Stomach (tissue), 9 donors: ENCODE data around the gene COL5A3. TPM values are rescaled to one million over a fixed set of nuclear protein-coding genes. Genes with fewer than 3 reads are reported as not detected.

Experiments
- DNase-seq, 2 donors: peaks; one replicate each; pipeline versions ENCODE4 v3.0.0 to v3.0.0-alpha.2; 2013 to 2019
- H3K27ac ChIP-seq, 5 donors: fragments of 200-600 bp in 4 of 5; sonication (generic) in 4 of 5; one replicate each; pipeline ENCODE4 v1.5.1; 2013 to 2019; ENCODE audit warnings: mild to moderate bottlenecking in 1 of 5, moderate library complexity in 1 of 5
- H3K27me3 ChIP-seq, 3 donors: fragments of 200-600 bp; sonication (generic); one replicate each; pipeline ENCODE4 v1.5.1; 2017 to 2019; ENCODE audit warnings: mixed run types in 1 of 3
- H3K36me3 ChIP-seq, 4 donors: fragments of 200-600 bp; sonication (generic); 1 replicate in 3 of 4; 2 replicates in 1 of 4; pipeline ENCODE4 v1.5.1; 2016 to 2019
- H3K4me1 ChIP-seq, 4 donors: fragments of 200-600 bp; sonication (generic); one replicate each; pipeline ENCODE4 v1.5.1; 2016 to 2019
- H3K4me3 ChIP-seq, 4 donors: fragments of 200-600 bp; sonication (generic) in 3 of 4; one replicate each; pipeline ENCODE4 v1.5.1; 2016 to 2019; ENCODE audit warnings: mild to moderate bottlenecking in 1 of 4
- H3K9me3 ChIP-seq, 4 donors: fragments of 200-600 bp; sonication (generic); one replicate each; pipeline ENCODE4 v1.5.1; 2016 to 2019
- CTCF ChIP-seq, 7 experiments: fragments of 450-650 bp in 4 of 7; fragments of 200-600 bp in 3 of 7; sonication (generic) in 3 of 7; IDR thresholded peaks; one replicate each; pipeline ENCODE4 v1.5.1; 2016 to 2019; ENCODE audit warnings: antibody characterized with exemption in 7 of 7, control low read depth in 2 of 7, mild to moderate bottlenecking in 1 of 7
- EP300 ChIP-seq: sonication (generic); formaldehyde crosslinking; IDR thresholded peaks from one replicate; pipeline ENCODE4 v1.6.1; 2017; ENCODE audit warnings: antibody characterized with exemption
- POLR2A ChIP-seq, 4 donors: fragments of 450-650 bp; IDR thresholded peaks; one replicate each; pipeline ENCODE4 v1.6.1; 2016; ENCODE audit warnings: antibody characterized with exemption in 4 of 4, control low read depth in 2 of 4, mild to moderate bottlenecking in 1 of 4, moderate library complexity in 1 of 4
- POLR2AphosphoS5 ChIP-seq, 3 donors: sonication (generic); formaldehyde crosslinking; IDR thresholded peaks; one replicate each; pipeline ENCODE4 v1.6.1; 2016; ENCODE audit warnings: antibody characterized with exemption in 3 of 3
- WGBS, 5 donors: extraction: QIAGEN DNeasy Blood & Tissue Kit in 3 of 5; methylation state at CpG; one replicate each; pipeline versions ENCODE4 v1.1.5 to v1.1.7; 2013 to 2018; 5-methylcytosine and 5-hydroxymethylcytosine counted together
- intact Hi-C: fragments of 100-400 bp; cut with DNase I; formaldehyde crosslinking; loops from one replicate; pipeline ENCODE4 v1.15.1; 2023; ENCODE audit warnings: low total_unique reads
- polyA plus RNA-seq, 3 donors: library from polyadenylated mRNA; stranded (reverse); fragments of 200-250 nt; gene quantifications; one replicate each; pipeline ENCODE4 v1.2.3, GENCODE V29; 2013
- total RNA-seq, 5 donors: library from RNA; depleted of rRNA; stranded (reverse); fragments of >200 nt; gene quantifications; one replicate each; pipeline versions ENCODE4 v1.1.0 to v1.2.3, GENCODE V29; 2014 to 2016
- donor health status: healthy with polysubstance abuse.
- donor health status: Bipolar disorder and iron deficiency.
- donor health status: healthy.

The COL5A3 gene
- total and polyA plus RNA-seq, 8 donors, result 0.58 to 25.5 (median 5.5) TPM

- Histone ChIP-seq H3K27me3 (peaks cover 0 to 66% (median 9%) of the 10 kb centered on the region in 3 donors), H3K36me3 (peaks cover 0 to 15% (median 3%) of the 10 kb centered on the region in 4 donors), H3K4me3 (no peak overlapping the region), H3K9me3 (no peaks in the 10 kb centered on the region), H3K27ac (no peak overlapping the region), H3K4me1 (no peaks in the 10 kb centered on the region)
- DNase-seq, result no peak
- intact Hi-C loops, result no loop called here
- TF ChIP-seq POLR2A (IDR thresholded peaks at IDR 0.05) (no peak), POLR2AphosphoS5 (IDR thresholded peaks at IDR 0.05) (no peak), CTCF (IDR thresholded peaks at IDR 0.05) (no peak), EP300 (no peak)
- 76 to 92% (median 82%) methylated on average over 4 of the region's 4 CpGs for WGBS, 5 donors
Observed at GRCh38 chr19:9961103-9961502, 49.2 kb downstream of the COL5A3 start.

DNA sequence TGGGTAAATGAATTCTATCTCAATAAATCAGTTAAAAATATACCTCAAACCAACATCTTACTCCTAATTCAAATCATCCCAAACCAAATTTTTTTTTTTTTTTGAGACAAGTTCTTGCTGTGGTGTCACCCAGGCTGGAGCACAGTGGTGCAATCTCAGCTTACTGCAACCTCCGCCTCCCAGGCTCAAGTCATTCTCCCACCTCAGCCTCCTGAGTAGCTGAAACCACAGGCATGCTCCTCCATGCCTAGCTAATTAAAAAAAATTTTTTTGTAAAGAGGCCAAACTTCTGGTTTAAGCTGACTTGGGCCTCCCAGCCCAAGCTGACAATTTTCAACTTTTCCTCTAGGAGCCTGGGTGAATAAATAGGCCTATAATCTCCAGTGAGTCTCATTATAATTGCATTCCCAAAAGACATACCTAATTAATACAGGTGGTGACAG is 51.9 kb downstream of the COL5A3 start:
- H3K27ac ChIP-seq, result no peak overlapping the region
- intact Hi-C loops, result no loop called here
- TF ChIP-seq EP300 (no peak), POLR2A (IDR thresholded peaks at IDR 0.05) (no peak), POLR2AphosphoS5 (IDR thresholded peaks at IDR 0.05) (no peak), CTCF (IDR thresholded peaks at IDR 0.05) (no peak)

GRCh38 chr19:9956956-9957355 is 53.3 kb downstream of the COL5A3 start:
- H3K27ac ChIP-seq, result no peak overlapping the region
- no peaks in the 10 kb centered on the region for H3K4me1 ChIP-seq
- WGBS, 5 donors, result 71 to 80% (median 74%) methylated on average over 3 of the region's 3 CpGs
- TF ChIP-seq POLR2A (IDR thresholded peaks at IDR 0.05), result no peak
- no peak for TF ChIP-seq EP300
- no peak for TF ChIP-seq POLR2AphosphoS5 (IDR thresholded peaks at IDR 0.05)
- TF ChIP-seq CTCF (IDR thresholded peaks at IDR 0.05), result no peak
- H3K36me3 ChIP-seq, result peaks cover 0 to 8% (median 3%) of the 10 kb centered on the region in 4 donors
- H3K9me3 ChIP-seq, result no peaks in the 10 kb centered on the region
- intact Hi-C loops, result no loop called here
- DNase-seq, result no peak
- peaks cover 0 to 39% (median 3%) of the 10 kb centered on the region in 3 donors for H3K27me3 ChIP-seq
- no peak overlapping the region for H3K4me3 ChIP-seq

More for the DNA sequence above, 51.9 kb downstream of the COL5A3 start:
- no peaks in the 10 kb centered on the region for H3K9me3 ChIP-seq
- DNase-seq, result no peak
- WGBS, 5 donors, result 83 to 96% (median 86%) methylated on average over 1 of the region's 1 CpG
- peaks cover 0 to 40% (median 4%) of the 10 kb centered on the region in 3 donors for H3K27me3 ChIP-seq
- H3K36me3 ChIP-seq, result peaks cover 0 to 12% (median 3%) of the 10 kb centered on the region in 4 donors
- no peaks in the 10 kb centered on the region for H3K4me1 ChIP-seq
- no peak overlapping the region for H3K4me3 ChIP-seq

- WGBS, 5 donors, result 59 to 66% (median 63%) methylated on average over 18 of the region's 18 CpGs
- intact Hi-C loops, result no loop called here
- TF ChIP-seq POLR2A (IDR thresholded peaks at IDR 0.05), result no peak
- no peak for TF ChIP-seq POLR2AphosphoS5 (IDR thresholded peaks at IDR 0.05)
- no peak for TF ChIP-seq CTCF (IDR thresholded peaks at IDR 0.05)
- no peak for TF ChIP-seq EP300
Observed at GRCh38 chr19:9953802-9954542, 56.3 kb downstream of the COL5A3 start.

More at GRCh38 chr19:9953802-9954542, 56.3 kb downstream of the COL5A3 start:
- no peaks in the 10 kb centered on the region for H3K36me3 ChIP-seq
- H3K9me3 ChIP-seq, result no peaks in the 10 kb centered on the region
- H3K4me3 ChIP-seq, result no peak overlapping the region
- no peak overlapping the region for H3K27ac ChIP-seq
- H3K4me1 ChIP-seq, result no peaks in the 10 kb centered on the region
- peaks cover 0 to 18% (median 0%) of the 10 kb centered on the region in 3 donors for H3K27me3 ChIP-seq
- no peak for DNase-seq
